Panc1 (cell line): ENCODE results near the gene CDX1.

ENCODE experiments used
- CTCF ChIP-seq: fragments of 450-650 bp; IDR thresholded peaks from 2 replicates; pipeline ENCODE4 v1.5.1; 2017; ENCODE audit warnings: mild to moderate bottlenecking
- POLR2AphosphoS5 ChIP-seq: IDR thresholded peaks from 2 replicates; pipeline ENCODE4 v1.6.1; 2012; ENCODE audit warnings: mild to moderate bottlenecking, low read depth, low read length, moderate library complexity
- REST ChIP-seq, 2 experiments: IDR thresholded peaks; 2 replicates each; pipeline ENCODE4 v1.6.1; 2011 to 2012; ENCODE audit warnings: low read depth in 2 of 2, control low read depth in 1 of 2, low read length in 1 of 2, mild to moderate bottlenecking in 1 of 2, moderate library complexity in 1 of 2; ENCODE audit not compliant: insufficient read depth in 1 of 2
- SIN3A ChIP-seq: IDR thresholded peaks from 2 replicates; pipeline ENCODE4 v1.6.1; 2012; ENCODE audit warnings: low read depth, mild to moderate bottlenecking, low read length, moderate library complexity, borderline replicate concordance; ENCODE audit not compliant: insufficient read depth
- TCF7L2 ChIP-seq: IDR thresholded peaks from 2 replicates; pipeline ENCODE4 v1.6.1; 2011; ENCODE audit warnings: mild to moderate bottlenecking, low read depth, low read length, inconsistent platforms

- no peak for TF ChIP-seq CTCF
- TF ChIP-seq POLR2AphosphoS5: no peak
- no peak for TF ChIP-seq TCF7L2
- TF ChIP-seq SIN3A: no peak
- TF ChIP-seq REST (IDR thresholded peaks at IDR 0.05; ENCODE audit: insufficient read depth in 1 of 2, low read depth in 2 of 2, low read length in 1 of 2): no peak
Observed at GRCh38 chr5:150178262-150178661, 11.7 kb downstream of the CDX1 start.
